CD4-positive, alpha-beta T cell treated with Interleukin-4 for 1 hour (primary cell): ENCODE results near the gene COPB2.

Source experiments
- DNase-seq, 2 donors: peaks; one replicate each; pipeline ENCODE4 v3.0.0-alpha.2; 2020 to 2022

The COPB2 gene

GRCh38 chr3:139326707-139327106, 62.7 kb downstream of the COPB2 start:
- DNase-seq = no peak

DNA sequence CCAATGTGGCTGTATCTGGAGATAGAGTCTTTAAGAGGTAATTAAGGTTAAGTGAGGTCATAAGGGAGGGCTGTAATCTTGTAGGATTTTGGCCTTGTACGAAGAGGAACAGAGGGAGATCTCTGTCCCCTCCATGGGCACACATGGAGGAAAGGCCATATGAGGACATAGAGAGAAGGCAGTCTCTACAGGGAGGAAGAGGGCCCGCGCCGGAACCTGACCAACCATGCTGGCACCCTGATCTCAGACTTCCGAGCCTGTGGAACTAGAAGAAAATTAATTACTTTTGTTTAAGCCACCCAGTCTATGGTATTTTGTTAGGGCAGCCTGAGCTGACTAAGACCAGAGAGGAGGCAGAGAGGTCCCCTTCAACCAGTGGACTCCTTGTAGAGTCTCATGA, 63.3 kb downstream of the COPB2 start:
- DNase-seq = no peak

- DNase-seq = no peak
Observed at GRCh38 chr3:139325551-139325950, 63.9 kb downstream of the COPB2 start.

GRCh38 chr3:139324456-139324855, 65.0 kb downstream of the COPB2 start:
- DNase-seq = no peak

GRCh38 chr3:139323146-139323545, 66.3 kb downstream of the COPB2 start:
- no peak for DNase-seq

DNA sequence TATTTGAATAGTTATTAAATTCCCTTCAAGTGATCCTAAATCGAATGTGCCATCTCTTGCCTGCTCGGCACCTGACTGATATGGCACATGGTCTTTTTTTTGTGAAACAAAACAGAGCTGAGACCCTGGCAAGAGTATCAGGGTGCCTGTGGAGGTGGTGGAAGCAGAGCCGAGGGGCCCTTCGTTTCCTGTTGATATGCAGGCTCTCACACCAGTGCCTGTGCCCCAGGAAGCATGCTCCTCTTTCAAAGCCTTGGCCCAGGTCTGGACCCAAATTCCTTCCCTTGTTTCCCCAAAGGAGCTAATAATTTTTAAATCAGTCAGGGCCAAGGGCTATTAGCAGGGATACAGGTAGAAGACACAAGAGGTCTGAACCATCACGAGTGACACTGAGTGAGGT, 67.1 kb downstream of the COPB2 start:
- no peak for DNase-seq

- DNase-seq = no peak
Observed at GRCh38 chr3:139320551-139321309, 68.7 kb downstream of the COPB2 start.

GRCh38 chr3:139319428-139320402, 69.7 kb downstream of the COPB2 start:
- no peak for DNase-seq

DNA sequence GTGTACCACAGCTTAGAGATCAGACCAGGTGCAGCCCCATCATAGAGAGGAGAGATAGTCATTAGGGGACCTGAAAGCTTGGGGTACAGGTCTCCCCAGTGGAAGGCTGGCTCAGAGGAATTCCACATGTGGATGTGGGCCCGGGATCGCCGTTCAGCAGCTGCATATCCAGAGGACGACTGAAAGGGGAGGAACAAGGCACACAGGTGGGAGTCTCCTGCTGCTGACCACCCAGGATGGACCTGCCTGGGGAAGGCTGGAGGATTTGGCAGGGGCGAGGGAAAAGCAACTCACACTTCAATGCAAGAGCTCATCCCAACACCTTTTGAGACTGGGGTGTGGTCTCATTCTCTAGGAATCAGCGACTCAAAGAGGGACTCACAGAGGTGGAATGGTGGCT, 70.6 kb downstream of the COPB2 start:
- no peak for DNase-seq

DNA sequence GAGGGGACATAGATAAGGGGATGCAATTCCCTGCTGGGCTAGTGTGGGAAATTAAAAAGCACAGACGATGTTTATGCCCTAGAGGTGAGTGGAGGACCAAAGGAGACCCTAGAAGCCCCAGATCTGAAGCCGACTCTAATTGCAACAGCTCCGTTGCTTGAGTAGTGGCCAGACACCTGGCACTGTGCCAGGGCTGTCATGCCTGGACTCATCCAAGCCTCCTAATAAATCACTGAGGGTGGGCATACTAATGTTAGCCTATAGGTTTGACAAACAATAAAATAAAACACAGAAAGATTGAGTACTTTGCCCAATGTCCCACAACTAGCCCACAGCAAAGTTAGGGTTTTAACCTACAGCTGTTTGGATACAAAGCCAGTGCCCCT, 71.0 kb downstream of the COPB2 start:
- no peak for DNase-seq

DNA sequence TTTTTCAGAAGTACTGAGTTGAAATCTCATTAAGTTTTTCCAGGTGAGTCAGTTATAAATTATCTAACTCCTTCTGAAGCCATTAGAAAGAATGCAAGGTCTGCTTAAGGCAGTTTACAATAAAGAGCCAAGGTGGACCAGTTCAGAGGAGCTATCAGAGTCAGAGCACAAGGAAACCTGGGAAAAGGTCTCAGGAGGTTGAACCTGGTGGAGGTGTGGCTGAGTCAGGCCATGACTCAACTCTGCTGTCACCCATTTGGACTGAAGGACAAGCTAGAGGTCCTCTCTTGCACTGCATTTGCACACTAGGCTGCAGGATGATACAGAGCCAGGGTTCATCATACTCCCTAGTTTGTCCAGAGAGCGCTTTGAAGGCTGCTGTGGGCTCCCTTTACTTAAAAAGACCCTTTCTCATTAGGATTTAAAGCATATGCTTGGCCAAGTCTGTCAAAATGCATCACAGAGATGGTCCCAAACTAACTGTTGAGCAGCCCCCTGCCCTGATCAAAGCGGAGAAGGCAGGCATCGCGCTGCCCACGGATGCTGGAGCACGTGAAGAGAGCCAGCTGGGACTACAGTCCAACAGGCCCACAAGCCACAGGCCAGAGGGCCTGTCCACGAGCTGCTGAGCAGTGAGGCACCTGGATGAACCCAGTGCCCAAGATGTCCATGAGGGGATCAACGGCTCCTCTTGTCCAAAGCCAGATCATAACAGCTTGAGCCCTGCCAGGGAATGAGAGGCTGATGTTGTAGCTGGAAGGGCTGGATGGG, 71.6 kb downstream of the COPB2 start:
- no peak for DNase-seq

DNA sequence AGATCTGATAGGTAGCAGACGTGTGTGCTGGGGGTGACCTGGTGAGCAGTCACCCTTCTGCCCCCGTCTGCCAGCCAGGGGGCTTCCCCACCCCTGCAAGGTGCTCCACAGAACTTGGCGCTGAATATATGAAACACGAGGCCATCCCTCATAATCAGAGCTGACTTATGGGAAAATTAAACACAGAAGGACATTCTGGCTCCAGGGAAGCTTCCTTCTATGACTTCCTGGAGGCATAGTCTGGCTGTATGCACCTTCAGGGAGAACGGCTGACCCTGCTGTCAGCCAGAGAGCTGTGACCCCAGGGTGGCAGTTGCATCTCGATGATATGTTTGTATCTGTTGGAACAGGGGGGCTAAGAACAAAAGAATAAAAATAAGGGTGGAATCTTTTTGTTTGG, 72.2 kb downstream of the COPB2 start:
- no peak for DNase-seq

DNA sequence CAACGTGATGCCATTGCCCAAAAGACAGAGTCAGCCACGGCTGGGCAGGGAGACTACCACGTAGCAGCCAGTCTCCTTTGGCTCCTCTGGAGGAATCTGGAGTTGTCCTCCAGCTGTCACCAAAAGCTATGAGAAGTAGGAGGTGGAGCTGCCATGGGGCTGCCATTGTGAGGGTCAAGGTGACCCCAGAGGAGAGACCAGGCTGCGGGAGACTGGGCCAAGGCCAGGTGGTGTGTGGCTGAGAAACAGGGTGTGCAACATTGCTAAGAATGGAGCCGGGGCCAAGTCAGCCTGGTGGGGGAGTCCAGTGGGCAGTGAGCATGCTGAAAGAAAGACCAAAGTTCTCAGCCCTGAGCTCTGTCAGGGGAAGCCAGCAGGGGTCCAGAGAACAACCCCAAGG, 75.5 kb downstream of the COPB2 start:
- DNase-seq = no peak

GRCh38 chr3:139312959-139313358, 76.5 kb downstream of the COPB2 start:
- DNase-seq = no peak

GRCh38 chr3:139312416-139312815, 77.0 kb downstream of the COPB2 start:
- no peak for DNase-seq

DNA sequence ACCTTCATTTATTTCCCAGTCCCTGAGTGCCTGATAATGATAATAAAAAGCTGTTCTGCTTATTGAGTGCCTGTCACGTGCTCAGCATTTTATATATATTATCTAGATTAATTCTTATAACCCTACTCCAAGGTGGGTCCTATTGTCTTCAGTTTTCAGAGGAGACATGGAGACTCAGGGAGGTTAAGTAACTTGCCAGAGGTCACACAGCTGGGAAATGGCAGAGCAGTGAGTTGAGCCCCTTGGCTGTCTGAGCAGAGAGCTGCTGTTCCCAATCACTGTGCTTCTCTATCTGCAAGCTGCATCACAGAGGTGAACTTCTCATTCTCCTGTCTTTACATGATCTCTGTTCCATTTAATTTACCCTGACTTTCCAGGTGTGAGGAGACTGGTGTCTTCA, 77.9 kb downstream of the COPB2 start:
- no peak for DNase-seq

GRCh38 chr3:139310474-139310933, 78.9 kb downstream of the COPB2 start:
- DNase-seq = no peak

GRCh38 chr3:139309880-139310279, 79.6 kb downstream of the COPB2 start:
- DNase-seq = no peak

GRCh38 chr3:139309061-139309591, 80.3 kb downstream of the COPB2 start:
- no peak for DNase-seq

DNA sequence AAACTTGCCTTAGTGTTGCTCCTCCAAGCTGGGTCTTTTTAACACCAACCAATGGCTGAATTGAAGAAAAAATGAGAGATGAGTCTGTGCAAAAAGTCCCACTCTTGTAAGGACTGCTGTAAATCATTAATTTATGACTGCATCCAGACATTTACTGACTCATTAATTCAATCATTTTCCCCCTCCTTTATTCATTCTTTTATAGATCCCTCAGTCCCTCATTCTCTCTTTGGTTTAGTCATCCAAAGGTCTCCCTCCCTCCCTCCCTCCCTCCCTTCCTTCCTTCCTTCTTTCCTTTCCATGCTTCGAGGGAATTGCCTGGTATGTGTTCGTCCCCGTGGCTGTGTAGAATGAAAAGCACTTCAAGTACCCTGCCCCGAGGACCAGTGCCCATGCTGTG, 80.9 kb downstream of the COPB2 start:
- no peak for DNase-seq

GRCh38 chr3:139307601-139308555, 81.6 kb downstream of the COPB2 start:
- DNase-seq = no peak
